Measurements from ENCODE around the gene NAA25.

NAA25 gene

GRCh38 chr12:111980598-111980997, 128.0 kb downstream of the NAA25 start:
- DNase-seq (ENCODE audit: low spot score): no peak
- no peak for FAIRE-seq

GRCh38 chr12:111978545-111978944, 130.0 kb downstream of the NAA25 start:
- FAIRE-seq: no peak
- DNase-seq (ENCODE audit: low spot score): no peak

GRCh38 chr12:111976860-111977259, 131.7 kb downstream of the NAA25 start:
- FAIRE-seq (no peak), DNase-seq (ENCODE audit: low spot score) (no peak)

Data from urothelium cell line (cell line).